ENCODE measurements around the gene ACAD8. TPM values are rescaled to one million over a fixed set of nuclear protein-coding genes. Genes with fewer than 3 reads are reported as not detected.

Gene ACAD8
- total and polyA plus RNA-seq, 12 donors, result 21.6 to 52.2 (median 38.7) TPM

GRCh38 chr11:134260503-134260902, 7.1 kb downstream of the ACAD8 start:
- Histone ChIP-seq H3K36me3 (peaks cover 0 to 89% (median 49%) of the 10 kb centered on the region in 9 donors), H3K9me3 (no peaks in the 10 kb centered on the region), H3K4me1 (peaks cover 0 to 4% (median 0%) of the 10 kb centered on the region in 9 donors), H3K27me3 (no peaks in the 10 kb centered on the region), H3K27ac (no peak overlapping the region), H3K4me3 (no peak overlapping the region)
- intact Hi-C loops (cut with DNase I), result loop anchor here in 1 of 10 donors (10.0 kb wide), 1 partner anchor 64 kb away; no protein-coding TSS in a partner anchor
- no peak for TF ChIP-seq CTCF (IDR thresholded peaks at IDR 0.05)
- no peak for ATAC-seq
- no peak for DNase-seq

- intact Hi-C loops (cut with DNase I), result loop anchor here in 1 of 10 donors (10.0 kb wide), 1 partner anchor 64 kb away; no protein-coding TSS in a partner anchor
- H3K27ac ChIP-seq, result no peak overlapping the region
- no peak for ATAC-seq
Observed at GRCh38 chr11:134260983-134261382, 7.6 kb downstream of the ACAD8 start.

GRCh38 chr11:134261626-134262488, 8.5 kb downstream of the ACAD8 start:
- no peaks in the 10 kb centered on the region for H3K9me3 ChIP-seq
- H3K4me1 ChIP-seq, result peaks cover 0 to 4% (median 0%) of the 10 kb centered on the region in 9 donors
- no peak overlapping the region for H3K4me3 ChIP-seq
- DNase-seq, result no peak
- no peak overlapping the region for H3K27ac ChIP-seq
- ATAC-seq, result peak in 1 of 8 donors; percentile 44
- TF ChIP-seq CTCF (IDR thresholded peaks at IDR 0.05), result peak in 7 of 9 donors; percentile 23 to 56 (median 31)
- H3K27me3 ChIP-seq, result no peaks in the 10 kb centered on the region
- WGBS, 2 donors, result 89 to 94% methylated on average over 14 of the region's 14 CpGs
- intact Hi-C loops (cut with DNase I), result loop anchor here in 1 of 10 donors (10.0 kb wide), 1 partner anchor 63 kb away; no protein-coding TSS in a partner anchor
- peaks cover 0 to 94% (median 49%) of the 10 kb centered on the region in 9 donors for H3K36me3 ChIP-seq

More at GRCh38 chr11:134260983-134261382, 7.6 kb downstream of the ACAD8 start:
- no peak for DNase-seq
- Histone ChIP-seq H3K4me1 (peaks cover 0 to 4% (median 0%) of the 10 kb centered on the region in 9 donors), H3K36me3 (peaks cover 0 to 94% (median 49%) of the 10 kb centered on the region in 9 donors), H3K27me3 (no peaks in the 10 kb centered on the region), H3K9me3 (no peaks in the 10 kb centered on the region), H3K4me3 (no peak overlapping the region)
- 90 to 92% methylated on average over 16 of the region's 16 CpGs for WGBS, 2 donors
- TF ChIP-seq CTCF (IDR thresholded peaks at IDR 0.05), result no peak

- no peak overlapping the region for H3K27ac ChIP-seq
- H3K4me3 ChIP-seq, result no peak overlapping the region
- ATAC-seq (no peak), DNase-seq (no peak)
- intact Hi-C loops (cut with DNase I), result loop anchor here in 1 of 10 donors (10.0 kb wide), 1 partner anchor 60 kb away; no protein-coding TSS in a partner anchor
- WGBS, 2 donors, result 93 to 95% methylated on average over 7 of the region's 7 CpGs
- H3K27me3 ChIP-seq, result peaks cover 0 to 13% (median 5%) of the 10 kb centered on the region in 7 donors
- peaks cover 0 to 9% (median 0%) of the 10 kb centered on the region in 9 donors for H3K4me1 ChIP-seq
- H3K36me3 ChIP-seq, result peaks cover 0 to 62% (median 31%) of the 10 kb centered on the region in 9 donors
- no peaks in the 10 kb centered on the region for H3K9me3 ChIP-seq
- TF ChIP-seq CTCF (IDR thresholded peaks at IDR 0.05), result no peak
Observed at GRCh38 chr11:134264966-134265764, 11.8 kb downstream of the ACAD8 start.
